NB4 (cell line): ENCODE data around the gene TMOD1.

Experiments used
- DNase-seq: peaks from one replicate; pipeline ENCODE4 v3.0.0; 2010; ENCODE audit warnings: low read depth
- H3K4me3 ChIP-seq: one replicate; pipeline ENCODE4 v1.5.1; 2011; ENCODE audit warnings: mild to moderate bottlenecking, low read depth, low read length, moderate library complexity
- CTCF ChIP-seq: IDR thresholded peaks from one replicate; pipeline ENCODE4 v1.5.1; 2012; ENCODE audit warnings: low read depth, low read length
- MAX ChIP-seq: IDR thresholded peaks from 2 replicates; pipeline ENCODE4 v1.6.1; 2011; ENCODE audit warnings: low read depth, low read length
- MYC ChIP-seq: IDR thresholded peaks from 2 replicates; pipeline ENCODE4 v1.6.1; 2011; ENCODE audit warnings: low read depth, low read length
- POLR2A ChIP-seq: IDR thresholded peaks from 2 replicates; pipeline ENCODE4 v1.6.1; 2011; ENCODE audit warnings: mild to moderate bottlenecking; ENCODE audit not compliant: insufficient read length; ENCODE audit errors: extremely low read depth

Gene TMOD1

GRCh38 chr9:97623946-97624345, 122.5 kb downstream of the TMOD1 start:
- no peak for DNase-seq
- H3K4me3 ChIP-seq = no peak overlapping the region
- TF ChIP-seq CTCF (no peak), MYC (no peak), POLR2A (no peak), MAX (no peak)

GRCh38 chr9:97625620-97626019, 124.2 kb downstream of the TMOD1 start:
- no peak overlapping the region for H3K4me3 ChIP-seq
- TF ChIP-seq CTCF (no peak), MYC (no peak), POLR2A (no peak), MAX (no peak)
- DNase-seq = no peak

GRCh38 chr9:97627624-97628023, 126.2 kb downstream of the TMOD1 start:
- no peak for TF ChIP-seq CTCF
- no peak for TF ChIP-seq MYC
- no peak overlapping the region for H3K4me3 ChIP-seq
- DNase-seq = no peak

- TF ChIP-seq MYC (no peak), MAX (no peak), POLR2A (no peak), CTCF (no peak)
- no peak for DNase-seq
- no peak overlapping the region for H3K4me3 ChIP-seq
These were observed 127.2 kb downstream of the TMOD1 start for GRCh38 chr9:97628668-97629067.

- DNase-seq = no peak
- TF ChIP-seq POLR2A = no peak
- no peak for TF ChIP-seq MAX
- no peak for TF ChIP-seq MYC
- no peak for TF ChIP-seq CTCF
- no peak overlapping the region for H3K4me3 ChIP-seq
These were observed 127.7 kb downstream of the TMOD1 start for GRCh38 chr9:97629156-97629555.

- no peak overlapping the region for H3K4me3 ChIP-seq
- no peak for TF ChIP-seq CTCF
- no peak for TF ChIP-seq MAX
- TF ChIP-seq MYC = no peak
- no peak for TF ChIP-seq POLR2A
- no peak for DNase-seq
These were observed 129.1 kb downstream of the TMOD1 start for GRCh38 chr9:97630591-97630990.
